GM21825 (cell line): ENCODE data around the gene PKNOX2.

Experiments used
- ATAC-seq: cut with Tn5 transposase; IDR thresholded peaks from one replicate; pipeline ENCODE4 v1.9.1; 2021; ENCODE audit warnings: mild to moderate bottlenecking, moderate library complexity; ENCODE audit not compliant: unreplicated experiment

Gene PKNOX2

GRCh38 chr11:125401235-125401634 lies 236.7 kb downstream of the PKNOX2 start:
- no peak for ATAC-seq

DNA sequence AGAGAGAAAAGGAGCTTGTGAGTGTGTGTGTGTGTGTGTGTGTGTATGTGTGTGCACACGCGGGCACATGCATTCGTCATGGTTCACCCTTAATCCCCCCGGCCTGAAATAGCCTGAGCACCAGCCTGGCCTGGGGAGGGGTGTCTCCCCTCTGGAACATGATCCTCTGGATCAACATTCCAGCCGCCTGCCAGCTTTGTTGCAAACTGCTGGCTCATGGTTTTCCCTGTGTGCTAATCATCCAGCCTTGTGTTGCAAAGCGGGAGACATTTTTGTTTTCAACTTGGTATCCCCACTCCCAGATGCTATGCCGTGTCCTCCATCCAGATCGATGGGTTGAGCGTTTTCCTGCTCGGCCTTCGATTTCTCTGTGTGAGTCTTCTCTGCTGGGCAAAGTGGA lies 237.2 kb downstream of the PKNOX2 start:
- no peak for ATAC-seq

DNA sequence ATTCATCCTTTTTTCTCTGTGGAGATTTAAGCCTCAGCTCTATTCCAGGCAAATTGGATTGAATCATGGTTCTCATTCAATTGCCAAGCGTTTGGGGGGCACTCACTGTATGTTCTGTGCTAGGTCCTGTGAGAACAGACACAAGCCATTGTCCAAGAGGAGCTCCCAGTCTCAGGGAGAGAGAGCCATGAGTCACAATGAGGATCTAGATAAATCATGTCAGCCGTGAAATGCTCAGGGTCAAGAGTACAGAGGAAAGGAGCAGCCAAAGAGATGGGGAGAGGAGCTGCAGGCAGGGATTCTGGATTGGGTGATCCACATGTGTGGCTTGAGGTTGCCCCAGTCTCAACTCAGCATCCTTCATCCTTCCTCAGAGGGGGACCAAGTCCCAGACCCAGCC lies 237.9 kb downstream of the PKNOX2 start:
- ATAC-seq = no peak

DNA sequence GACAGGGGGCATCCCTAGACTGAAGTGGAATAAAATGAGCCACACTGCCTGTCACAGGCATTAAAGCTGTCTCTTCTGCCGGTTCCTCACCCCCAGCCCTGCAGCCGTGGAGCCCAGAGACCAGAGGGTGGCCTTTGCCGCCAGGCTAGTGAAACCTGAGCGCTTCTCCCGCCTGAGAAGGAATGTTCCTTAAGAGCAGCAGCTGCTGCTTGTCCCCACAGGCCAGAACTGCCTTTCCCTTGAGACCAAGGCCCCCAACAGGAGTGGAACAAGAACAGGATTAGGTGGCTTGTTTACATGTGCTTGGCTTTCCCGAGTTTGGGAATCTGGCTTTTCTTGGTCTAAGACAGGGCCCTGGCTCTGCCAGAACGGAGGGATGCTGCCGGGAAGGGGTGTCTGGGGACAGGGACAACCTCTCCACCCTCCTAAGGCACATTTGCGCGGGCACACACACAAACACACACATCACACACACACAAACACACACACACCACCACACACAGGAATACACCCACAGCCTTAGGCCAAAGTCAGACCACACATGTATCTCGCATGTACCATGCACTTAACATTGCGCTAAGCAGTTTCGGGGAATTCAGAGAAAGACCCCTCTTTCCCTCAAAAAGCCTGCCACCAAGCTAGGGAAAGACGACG lies 239.7 kb downstream of the PKNOX2 start:
- no peak for ATAC-seq

DNA sequence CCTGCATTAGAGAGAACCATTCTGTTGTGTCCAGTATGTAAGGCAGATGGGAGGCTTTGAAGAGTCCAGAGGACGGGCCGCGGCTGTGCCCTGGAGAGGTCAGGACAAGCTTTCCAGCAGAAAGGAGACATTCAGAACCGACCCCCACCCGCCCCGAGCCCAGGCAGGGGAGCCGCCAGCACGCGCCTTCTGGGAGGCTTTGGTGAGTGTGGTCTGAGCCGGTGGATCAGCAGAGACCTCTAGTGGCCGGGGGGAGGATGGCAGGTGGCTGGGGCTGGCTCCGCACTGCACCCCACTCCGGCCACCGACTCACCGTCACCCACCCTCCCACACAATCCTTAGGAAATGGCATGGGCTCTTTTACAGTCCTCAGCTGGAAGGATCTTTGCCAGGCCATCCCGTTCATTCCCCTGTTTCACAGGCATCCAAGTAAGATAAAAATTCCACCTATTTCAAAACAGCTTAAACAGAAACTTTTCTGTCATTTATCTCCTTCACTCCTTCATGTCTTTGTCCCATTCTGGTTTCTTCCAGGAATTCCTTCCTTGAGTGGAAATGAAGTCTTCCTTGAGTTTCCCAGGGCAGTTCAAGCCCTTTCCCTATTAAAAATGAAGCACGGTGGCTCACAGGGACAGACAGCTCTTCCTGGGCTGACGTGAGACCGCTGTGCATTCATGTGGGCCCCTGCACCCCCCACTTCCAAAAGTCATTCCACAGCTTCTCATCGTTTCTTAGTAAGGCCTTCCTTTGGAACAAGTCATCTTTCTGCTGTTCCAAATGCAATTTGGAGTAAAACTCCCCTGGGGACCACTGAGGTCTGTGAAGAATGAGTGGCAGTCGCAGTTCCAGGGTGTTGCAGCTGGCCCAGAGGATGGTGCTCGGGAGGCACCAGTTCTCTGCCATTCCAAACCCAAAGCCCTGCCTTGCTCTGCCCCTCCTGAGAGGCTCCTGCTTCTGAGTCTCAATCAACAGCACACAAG lies 240.6 kb downstream of the PKNOX2 start:
- ATAC-seq = peak; percentile 76

DNA sequence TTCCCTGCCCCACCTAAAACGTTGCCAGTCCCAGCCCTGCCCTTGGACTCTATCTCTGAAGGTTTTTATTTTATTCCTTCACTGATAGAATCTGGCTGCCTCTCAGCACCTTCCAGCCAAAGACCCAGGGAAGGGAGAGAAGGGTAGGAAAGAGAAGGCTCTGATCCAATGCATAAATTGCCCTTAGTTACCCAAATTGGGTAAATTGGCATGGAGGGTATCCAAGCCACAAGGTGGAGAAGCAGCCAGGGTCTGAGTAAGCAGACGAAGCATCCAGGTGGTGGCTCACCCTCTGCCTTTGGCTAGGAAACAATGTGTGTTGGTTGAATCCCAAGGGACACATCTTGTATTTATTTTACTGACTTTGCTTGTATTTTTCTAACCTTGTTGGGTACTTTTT lies 242.5 kb downstream of the PKNOX2 start:
- ATAC-seq = no peak

- ATAC-seq = no peak
These were observed 243.8 kb downstream of the PKNOX2 start for GRCh38 chr11:125408311-125408711.

- no peak for ATAC-seq
These were observed 245.5 kb downstream of the PKNOX2 start for GRCh38 chr11:125410091-125410490.

- no peak for ATAC-seq
These were observed 247.6 kb downstream of the PKNOX2 start for GRCh38 chr11:125412177-125412496.

- ATAC-seq = no peak
These were observed 248.0 kb downstream of the PKNOX2 start for GRCh38 chr11:125412509-125412908.

DNA sequence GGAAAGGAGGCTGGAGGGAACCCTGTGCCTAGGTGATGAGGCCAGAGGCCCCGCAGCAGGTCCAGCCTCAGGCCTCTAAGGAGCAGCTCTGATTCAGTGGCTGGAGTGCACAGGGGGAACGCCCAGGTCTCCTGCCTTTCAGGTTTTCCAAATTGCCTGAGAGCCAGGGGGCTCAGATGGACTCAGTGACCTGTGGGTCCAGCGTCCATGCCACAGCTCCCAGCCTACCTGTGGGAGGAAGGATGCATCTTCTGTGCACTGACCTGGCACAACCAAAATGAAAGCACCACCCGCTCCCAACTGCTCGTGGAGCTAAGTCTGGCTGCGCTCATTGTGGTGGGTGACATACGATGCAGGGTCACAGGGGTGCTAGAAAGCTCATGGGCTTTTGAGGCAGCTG lies 248.7 kb downstream of the PKNOX2 start:
- no peak for ATAC-seq

- no peak for ATAC-seq
These were observed 249.6 kb downstream of the PKNOX2 start for GRCh38 chr11:125414121-125414520.

GRCh38 chr11:125416981-125417935 lies 252.7 kb downstream of the PKNOX2 start:
- no peak for ATAC-seq

DNA sequence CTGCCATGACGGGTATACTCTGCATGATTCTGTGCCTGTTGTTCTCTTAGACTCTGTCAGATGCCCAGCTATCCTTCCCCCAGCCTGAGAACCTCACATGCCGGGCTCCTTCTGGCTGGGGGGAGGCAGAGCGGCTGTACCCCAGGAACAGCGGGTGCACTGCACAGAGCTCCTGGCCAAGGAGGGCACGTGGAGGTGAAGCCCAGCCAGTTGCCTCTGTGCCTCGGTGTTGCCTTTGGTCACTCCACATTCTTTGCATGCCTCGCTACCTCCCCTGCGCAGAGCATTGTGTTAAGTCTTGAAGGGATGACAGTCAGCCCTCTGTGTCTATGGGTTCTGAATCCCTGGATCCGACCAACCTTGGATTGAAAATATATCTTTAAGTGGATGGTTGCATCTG lies 253.8 kb downstream of the PKNOX2 start:
- ATAC-seq = no peak

DNA sequence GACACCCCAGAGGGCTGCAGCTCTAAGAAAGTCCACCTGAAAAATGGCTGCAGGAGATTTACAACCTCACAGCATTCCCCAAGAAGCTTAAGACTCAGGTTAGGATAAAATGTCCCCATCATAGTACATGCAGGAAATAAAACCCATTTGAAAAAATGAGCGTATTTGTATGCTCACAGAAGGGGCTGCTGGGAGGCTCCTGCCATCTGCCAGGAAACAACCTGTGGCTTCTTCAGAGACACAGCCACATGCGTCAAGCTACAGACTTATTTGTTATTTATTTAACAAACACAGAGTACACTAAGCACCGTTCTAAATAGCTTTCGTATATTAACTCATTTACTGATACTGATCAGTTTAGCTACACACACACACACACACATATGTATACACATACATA lies 258.1 kb downstream of the PKNOX2 start:
- ATAC-seq = no peak

- no peak for ATAC-seq
These were observed 258.8 kb downstream of the PKNOX2 start for GRCh38 chr11:125423247-125423849.

DNA sequence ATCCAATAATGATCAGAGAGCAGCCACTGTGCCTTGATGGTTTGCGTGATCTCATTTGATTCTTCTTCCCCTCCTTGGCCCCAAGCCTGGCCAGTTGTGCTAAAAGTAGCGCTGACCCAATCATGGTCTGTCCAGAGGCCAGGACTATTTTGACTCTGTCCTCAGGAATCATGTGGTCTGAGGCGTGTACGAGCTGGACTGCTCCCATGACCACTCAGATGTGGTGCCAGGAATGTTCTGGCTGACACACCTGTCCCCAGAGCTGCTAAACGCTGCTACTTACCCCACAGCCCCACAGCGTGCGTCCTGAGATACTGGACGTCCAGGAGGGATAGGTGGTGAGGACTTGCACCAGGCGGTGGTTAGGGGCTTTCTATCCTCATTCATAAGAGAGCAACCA lies 261.1 kb downstream of the PKNOX2 start:
- no peak for ATAC-seq

- no peak for ATAC-seq
These were observed 262.4 kb downstream of the PKNOX2 start for GRCh38 chr11:125426818-125427528.

- no peak for ATAC-seq
These were observed 264.1 kb downstream of the PKNOX2 start for GRCh38 chr11:125428486-125429173.
